ENCODE data around the gene MPPED1. TPM values are rescaled to one million over a fixed set of nuclear protein-coding genes. Genes with fewer than 3 reads are reported as not detected.

Gene MPPED1
- polyA plus RNA-seq, 1 donor = 0.61 TPM

- no CpG with 5 or more reads among the region's 14 CpGs for WGBS (ENCODE audit: insufficient coverage, low lambda C conversion rate)
Observed at GRCh38 chr22:43400449-43400848, 11.4 kb upstream of the MPPED1 start.

GRCh38 chr22:43401233-43401632 lies 10.6 kb upstream of the MPPED1 start:
- no peaks in the 10 kb centered on the region for H3K9me3 ChIP-seq (ENCODE audit: control insufficient read depth, low read depth, low read length)
- H3K4me1 ChIP-seq (ENCODE audit: control insufficient read depth, insufficient read depth, low read length) = no peaks in the 10 kb centered on the region
- H3K27ac ChIP-seq (ENCODE audit: low read length) = no peak overlapping the region
- no CpG with 5 or more reads among the region's 5 CpGs for WGBS (ENCODE audit: insufficient coverage, low lambda C conversion rate)
- no peak for DNase-seq
- H3K4me3 ChIP-seq (ENCODE audit: low read length) = no peak overlapping the region
- H3K36me3 ChIP-seq (ENCODE audit: control insufficient read depth, insufficient read depth, low read length) = no peaks in the 10 kb centered on the region
- no peaks in the 10 kb centered on the region for H3K27me3 ChIP-seq (ENCODE audit: control insufficient read depth, insufficient read depth, low read length)

More at GRCh38 chr22:43400449-43400848, 11.4 kb upstream of the MPPED1 start:
- no peak for DNase-seq
- no peaks in the 10 kb centered on the region for H3K27me3 ChIP-seq (ENCODE audit: control insufficient read depth, insufficient read depth, low read length)
- H3K4me1 ChIP-seq (ENCODE audit: control insufficient read depth, insufficient read depth, low read length) = no peaks in the 10 kb centered on the region
- no peaks in the 10 kb centered on the region for H3K9me3 ChIP-seq (ENCODE audit: control insufficient read depth, low read depth, low read length)
- no peaks in the 10 kb centered on the region for H3K36me3 ChIP-seq (ENCODE audit: control insufficient read depth, insufficient read depth, low read length)
- H3K4me3 ChIP-seq (ENCODE audit: low read length) = no peak overlapping the region
- no peak overlapping the region for H3K27ac ChIP-seq (ENCODE audit: low read length)

- no peaks in the 10 kb centered on the region for H3K27me3 ChIP-seq (ENCODE audit: control insufficient read depth, insufficient read depth, low read length)
- DNase-seq = no peak
- H3K9me3 ChIP-seq (ENCODE audit: control insufficient read depth, low read depth, low read length) = no peaks in the 10 kb centered on the region
- no CpG with 5 or more reads among the region's 3 CpGs for WGBS (ENCODE audit: insufficient coverage, low lambda C conversion rate)
- no peaks in the 10 kb centered on the region for H3K36me3 ChIP-seq (ENCODE audit: control insufficient read depth, insufficient read depth, low read length)
- H3K27ac ChIP-seq (ENCODE audit: low read length) = no peak overlapping the region
- H3K4me1 ChIP-seq (ENCODE audit: control insufficient read depth, insufficient read depth, low read length) = no peaks in the 10 kb centered on the region
- no peak overlapping the region for H3K4me3 ChIP-seq (ENCODE audit: low read length)
Observed at GRCh38 chr22:43401661-43402060, 10.2 kb upstream of the MPPED1 start.

GRCh38 chr22:43402128-43402527 lies 9.7 kb upstream of the MPPED1 start:
- Histone ChIP-seq H3K27ac (ENCODE audit: low read length) (no peak overlapping the region), H3K4me1 (ENCODE audit: control insufficient read depth, insufficient read depth, low read length) (no peaks in the 10 kb centered on the region), H3K4me3 (ENCODE audit: low read length) (no peak overlapping the region), H3K27me3 (ENCODE audit: control insufficient read depth, insufficient read depth, low read length) (no peaks in the 10 kb centered on the region), H3K9me3 (ENCODE audit: control insufficient read depth, low read depth, low read length) (no peaks in the 10 kb centered on the region), H3K36me3 (ENCODE audit: control insufficient read depth, insufficient read depth, low read length) (no peaks in the 10 kb centered on the region)
- WGBS (ENCODE audit: insufficient coverage, low lambda C conversion rate) = no CpG with 5 or more reads among the region's 1 CpG
- DNase-seq = no peak

- peaks cover 3% of the 10 kb centered on the region for H3K27me3 ChIP-seq (ENCODE audit: control insufficient read depth, insufficient read depth, low read length)
- no peak for DNase-seq
- no peak overlapping the region for H3K27ac ChIP-seq (ENCODE audit: low read length)
- H3K36me3 ChIP-seq (ENCODE audit: control insufficient read depth, insufficient read depth, low read length) = no peaks in the 10 kb centered on the region
- H3K9me3 ChIP-seq (ENCODE audit: control insufficient read depth, low read depth, low read length) = no peaks in the 10 kb centered on the region
- no peak overlapping the region for H3K4me3 ChIP-seq (ENCODE audit: low read length)
- H3K4me1 ChIP-seq (ENCODE audit: control insufficient read depth, insufficient read depth, low read length) = no peaks in the 10 kb centered on the region
- WGBS (ENCODE audit: insufficient coverage, low lambda C conversion rate) = no CpG with 5 or more reads among the region's 15 CpGs
Observed at GRCh38 chr22:43404673-43405385, 7.0 kb upstream of the MPPED1 start.

- H3K4me3 ChIP-seq (ENCODE audit: low read length) = no peak overlapping the region
- WGBS (ENCODE audit: insufficient coverage, low lambda C conversion rate) = no CpG with 5 or more reads among the region's 12 CpGs
Observed at GRCh38 chr22:43406186-43406790, 5.5 kb upstream of the MPPED1 start.

GRCh38 chr22:43407591-43407990 lies 4.2 kb upstream of the MPPED1 start:
- H3K9me3 ChIP-seq (ENCODE audit: control insufficient read depth, low read depth, low read length) = no peaks in the 10 kb centered on the region
- H3K4me3 ChIP-seq (ENCODE audit: low read length) = no peak overlapping the region
- H3K4me1 ChIP-seq (ENCODE audit: control insufficient read depth, insufficient read depth, low read length) = no peaks in the 10 kb centered on the region
- DNase-seq = no peak
- H3K27ac ChIP-seq (ENCODE audit: low read length) = no peak overlapping the region
- no peaks in the 10 kb centered on the region for H3K36me3 ChIP-seq (ENCODE audit: control insufficient read depth, insufficient read depth, low read length)
- H3K27me3 ChIP-seq (ENCODE audit: control insufficient read depth, insufficient read depth, low read length) = peaks cover 21% of the 10 kb centered on the region
- no CpG with 5 or more reads among the region's 4 CpGs for WGBS (ENCODE audit: insufficient coverage, low lambda C conversion rate)

More at GRCh38 chr22:43406186-43406790, 5.5 kb upstream of the MPPED1 start:
- no peaks in the 10 kb centered on the region for H3K4me1 ChIP-seq (ENCODE audit: control insufficient read depth, insufficient read depth, low read length)
- peaks cover 17% of the 10 kb centered on the region for H3K27me3 ChIP-seq (ENCODE audit: control insufficient read depth, insufficient read depth, low read length)
- DNase-seq = no peak
- H3K9me3 ChIP-seq (ENCODE audit: control insufficient read depth, low read depth, low read length) = no peaks in the 10 kb centered on the region
- no peaks in the 10 kb centered on the region for H3K36me3 ChIP-seq (ENCODE audit: control insufficient read depth, insufficient read depth, low read length)
- no peak overlapping the region for H3K27ac ChIP-seq (ENCODE audit: low read length)

- Histone ChIP-seq H3K27ac (ENCODE audit: low read length) (no peak overlapping the region), H3K27me3 (ENCODE audit: control insufficient read depth, insufficient read depth, low read length) (peaks cover 26% of the 10 kb centered on the region), H3K36me3 (ENCODE audit: control insufficient read depth, insufficient read depth, low read length) (no peaks in the 10 kb centered on the region), H3K4me1 (ENCODE audit: control insufficient read depth, insufficient read depth, low read length) (no peaks in the 10 kb centered on the region), H3K4me3 (ENCODE audit: low read length) (no peak overlapping the region), H3K9me3 (ENCODE audit: control insufficient read depth, low read depth, low read length) (no peaks in the 10 kb centered on the region)
- DNase-seq = peak in 1 of 2 donors; percentile 61
- no CpG with 5 or more reads among the region's 2 CpGs for WGBS (ENCODE audit: insufficient coverage, low lambda C conversion rate)
Observed at GRCh38 chr22:43408009-43408408, 3.8 kb upstream of the MPPED1 start.

- no peak for DNase-seq
- H3K4me1 ChIP-seq (ENCODE audit: control insufficient read depth, insufficient read depth, low read length) = no peaks in the 10 kb centered on the region
- no peak overlapping the region for H3K4me3 ChIP-seq (ENCODE audit: low read length)
- no peaks in the 10 kb centered on the region for H3K36me3 ChIP-seq (ENCODE audit: control insufficient read depth, insufficient read depth, low read length)
- 100% methylated on average over 1 of the region's 8 CpGs for WGBS (ENCODE audit: insufficient coverage, low lambda C conversion rate)
- H3K27me3 ChIP-seq (ENCODE audit: control insufficient read depth, insufficient read depth, low read length) = peaks cover 36% of the 10 kb centered on the region
- no peak overlapping the region for H3K27ac ChIP-seq (ENCODE audit: low read length)
- no peaks in the 10 kb centered on the region for H3K9me3 ChIP-seq (ENCODE audit: control insufficient read depth, low read depth, low read length)
Observed at GRCh38 chr22:43409046-43409445, 2.8 kb upstream of the MPPED1 start.

- Histone ChIP-seq H3K4me3 (ENCODE audit: low read length) (no peak overlapping the region), H3K4me1 (ENCODE audit: control insufficient read depth, insufficient read depth, low read length) (no peaks in the 10 kb centered on the region), H3K9me3 (ENCODE audit: control insufficient read depth, low read depth, low read length) (no peaks in the 10 kb centered on the region), H3K36me3 (ENCODE audit: control insufficient read depth, insufficient read depth, low read length) (no peaks in the 10 kb centered on the region), H3K27ac (ENCODE audit: low read length) (no peak overlapping the region), H3K27me3 (ENCODE audit: control insufficient read depth, insufficient read depth, low read length) (peaks cover 41% of the 10 kb centered on the region)
- DNase-seq = no peak
- no CpG with 5 or more reads among the region's 4 CpGs for WGBS (ENCODE audit: insufficient coverage, low lambda C conversion rate)
Observed at GRCh38 chr22:43409800-43410199, 2.0 kb upstream of the MPPED1 start.

Measured in large intestine (tissue), 3 donors.